NCI-H2196 (cell line): ENCODE measurements around the gene IGF2BP3.
"Not testable (repeated sequence)": the region's sequence is repeated elsewhere in the genome, so short reads cannot be mapped to it uniquely, and the experiment has no call there.

Experiments
- DNase-seq: peaks from one replicate; lab custom pipeline; 2025; ENCODE audit not compliant: unreplicated experiment; lab: John Stamatoyannopoulos, UW

Gene IGF2BP3

DNA sequence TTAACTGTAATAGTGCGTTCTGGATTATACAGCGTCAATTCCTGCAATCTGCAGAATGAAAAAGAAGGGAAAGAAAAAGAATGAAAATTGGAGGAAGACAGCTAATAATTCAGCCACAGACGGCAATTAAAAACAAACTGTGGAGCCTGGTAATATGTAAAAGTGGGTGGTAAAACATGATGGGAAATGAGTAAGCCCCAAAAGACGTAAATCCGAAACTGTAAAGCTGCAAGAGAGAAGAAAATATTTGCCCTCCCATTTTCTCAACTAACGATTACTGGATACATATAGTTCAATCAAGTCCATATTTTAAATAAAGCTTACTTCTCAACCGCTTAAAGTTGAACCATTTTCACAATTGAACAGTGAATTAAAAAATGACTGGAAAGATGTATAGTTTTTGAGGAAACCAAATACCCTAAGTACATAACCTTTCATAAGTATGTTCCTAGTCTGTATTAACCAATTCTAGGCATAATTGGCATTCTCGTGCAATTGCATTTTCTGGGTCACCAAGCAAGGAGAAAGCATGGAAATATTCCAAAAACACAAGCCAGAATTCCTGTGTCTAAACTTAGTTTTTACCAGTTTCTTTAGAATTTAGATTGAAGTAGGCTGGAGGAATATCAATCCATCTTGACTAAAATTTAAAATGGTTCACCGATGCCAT lies 126.3 kb downstream of the IGF2BP3 start:
- DNase-seq = no peak

DNA sequence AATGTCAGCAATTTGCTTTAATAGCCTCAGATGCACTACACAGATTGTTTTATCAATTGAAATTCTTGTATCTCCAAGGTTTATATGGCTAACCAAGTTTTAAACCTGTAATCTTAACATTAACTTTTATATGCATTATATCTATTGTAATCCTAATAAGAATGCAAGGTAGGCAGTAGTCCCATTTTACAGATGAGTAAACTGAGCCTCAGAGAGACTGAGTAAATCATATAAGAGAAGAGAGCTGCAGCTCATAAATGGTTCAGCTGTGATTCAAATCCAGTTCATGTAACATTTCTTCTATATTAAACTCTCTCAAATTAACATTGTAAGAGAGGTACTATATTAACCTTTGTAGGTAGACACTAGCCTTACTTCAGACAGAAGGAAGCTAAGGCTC lies 127.2 kb downstream of the IGF2BP3 start:
- no peak for DNase-seq

DNA sequence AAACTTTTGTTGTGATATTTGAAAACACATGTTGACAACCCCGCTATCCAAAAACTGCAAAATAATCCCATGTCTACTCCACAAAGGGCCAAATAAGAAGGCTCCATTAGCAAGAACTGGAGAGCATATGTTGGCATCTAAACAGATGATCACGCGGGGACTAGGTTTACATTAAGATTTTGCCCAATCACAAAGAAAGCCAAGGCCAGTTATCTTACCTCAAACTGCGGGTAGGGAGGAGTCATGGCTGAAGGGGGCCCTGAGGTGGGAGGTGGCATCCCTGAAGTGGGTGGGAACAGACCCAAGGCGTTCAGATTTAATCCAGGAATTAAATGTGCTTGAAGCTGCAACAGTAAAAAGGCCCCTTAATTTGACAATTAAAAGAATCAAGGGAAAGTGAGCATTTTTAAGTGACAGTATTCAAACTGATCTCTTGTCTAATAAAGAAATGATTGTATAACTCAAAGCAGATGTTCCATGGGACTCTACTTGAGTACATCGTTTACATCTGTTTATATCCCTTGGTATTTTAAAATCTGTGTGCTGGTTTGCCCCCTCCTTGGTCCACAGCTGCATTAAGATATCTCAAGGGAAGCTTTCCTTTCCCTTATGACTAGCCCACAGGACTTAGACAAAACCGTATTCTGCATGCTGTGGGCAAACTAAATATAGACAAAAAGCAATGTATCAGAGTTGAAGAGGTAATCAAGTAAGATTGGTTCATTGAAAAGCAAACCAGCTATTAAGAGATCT lies 128.3 kb downstream of the IGF2BP3 start:
- no peak for DNase-seq

DNA sequence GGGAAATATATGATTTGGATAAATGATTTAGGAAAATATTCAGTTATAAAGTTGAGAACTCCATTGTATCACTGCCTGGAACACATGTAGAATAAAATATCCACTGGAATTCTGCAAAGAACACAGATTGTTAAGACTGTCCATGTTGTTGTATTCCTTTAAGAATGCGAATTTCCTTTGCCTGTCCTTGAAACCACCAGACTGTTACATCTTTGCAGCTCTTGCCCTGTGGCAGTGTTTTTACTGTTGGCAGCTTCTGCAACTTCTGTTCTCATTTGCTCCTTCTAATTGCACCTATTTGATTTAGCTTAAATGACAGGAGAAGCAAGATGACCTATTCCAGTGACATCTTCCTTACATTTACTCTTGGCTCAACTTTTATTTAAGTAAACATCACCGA lies 131.4 kb downstream of the IGF2BP3 start:
- DNase-seq = no peak

DNA sequence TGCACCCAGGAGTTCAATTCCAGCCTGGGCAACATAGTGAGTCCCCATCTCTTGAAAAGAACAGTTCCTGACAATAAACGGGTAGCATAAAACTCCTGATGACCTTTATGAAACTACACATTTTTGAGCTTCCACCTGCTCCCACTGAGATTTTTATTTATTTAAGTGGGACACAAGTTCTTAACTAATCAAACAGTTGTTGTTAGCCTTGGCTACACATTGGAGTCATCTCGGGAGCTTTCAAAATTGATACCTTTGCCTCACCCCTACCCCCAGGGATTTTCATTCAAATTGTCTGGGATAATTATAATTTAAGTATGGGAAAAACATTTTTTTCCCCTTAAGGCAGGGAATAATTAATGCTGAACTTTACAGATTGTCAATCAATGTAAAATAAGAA lies 131.9 kb downstream of the IGF2BP3 start:
- no peak for DNase-seq

DNA sequence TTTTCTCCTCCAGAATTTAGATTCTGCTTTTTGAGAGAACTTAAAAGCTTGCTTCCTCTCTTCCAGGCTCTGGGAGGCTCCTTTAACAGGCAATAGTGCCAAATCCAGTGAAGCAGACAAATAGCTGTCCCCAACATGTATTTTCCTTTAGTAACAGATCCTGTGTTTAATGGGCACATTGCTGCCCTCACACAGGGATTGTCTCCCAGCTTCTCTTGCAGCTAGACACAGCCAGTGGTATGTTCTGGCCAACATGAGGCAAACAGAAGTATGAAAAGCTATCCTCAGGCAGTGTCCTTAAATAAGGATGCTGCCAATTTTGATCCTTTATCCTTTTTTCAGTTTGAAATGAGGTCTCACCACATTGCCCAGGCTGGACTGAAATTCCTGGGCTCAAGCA lies 132.9 kb downstream of the IGF2BP3 start:
- DNase-seq = no peak

DNA sequence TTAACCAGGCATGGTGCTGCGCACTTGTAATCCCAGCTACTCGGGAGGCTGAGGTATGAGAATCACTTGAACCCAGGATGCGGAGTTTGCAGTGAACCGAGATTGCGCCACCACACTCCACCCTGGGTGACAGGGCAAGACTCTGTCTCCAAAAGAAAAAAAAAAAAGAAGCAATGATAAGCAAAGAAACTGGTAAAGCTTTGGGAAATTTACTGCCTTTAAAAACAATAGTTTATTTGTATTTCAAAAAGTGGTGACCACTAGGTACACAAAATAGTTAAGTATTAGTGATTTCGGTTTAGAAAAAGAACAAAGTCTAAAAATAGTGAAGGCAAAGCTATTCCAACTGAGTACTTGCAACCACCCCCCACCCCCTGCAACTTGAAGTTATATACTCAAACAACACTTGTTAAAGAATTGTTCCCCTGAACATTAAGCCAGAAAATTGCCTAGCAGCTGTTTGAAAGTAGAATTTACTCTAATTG lies 133.4 kb downstream of the IGF2BP3 start:
- no peak for DNase-seq

DNA sequence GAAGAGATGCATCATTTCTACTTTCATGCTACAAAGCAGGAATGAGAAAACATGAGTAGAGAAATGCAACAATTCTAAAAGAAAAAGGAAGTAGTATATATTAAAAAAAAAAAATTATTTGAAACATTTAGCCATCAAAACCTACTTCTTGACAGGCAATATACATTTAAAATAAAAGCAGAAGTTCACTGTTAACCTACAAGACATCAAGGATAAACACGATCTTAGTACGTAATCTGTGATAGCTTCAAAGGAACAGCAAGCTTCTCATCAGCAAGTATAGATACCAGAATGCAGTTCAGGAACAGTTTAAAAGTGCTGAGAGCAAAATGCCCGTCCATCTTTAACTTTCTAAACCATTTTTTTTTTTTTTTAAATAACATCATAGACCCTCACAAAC lies 134.2 kb downstream of the IGF2BP3 start:
- no peak for DNase-seq

DNA sequence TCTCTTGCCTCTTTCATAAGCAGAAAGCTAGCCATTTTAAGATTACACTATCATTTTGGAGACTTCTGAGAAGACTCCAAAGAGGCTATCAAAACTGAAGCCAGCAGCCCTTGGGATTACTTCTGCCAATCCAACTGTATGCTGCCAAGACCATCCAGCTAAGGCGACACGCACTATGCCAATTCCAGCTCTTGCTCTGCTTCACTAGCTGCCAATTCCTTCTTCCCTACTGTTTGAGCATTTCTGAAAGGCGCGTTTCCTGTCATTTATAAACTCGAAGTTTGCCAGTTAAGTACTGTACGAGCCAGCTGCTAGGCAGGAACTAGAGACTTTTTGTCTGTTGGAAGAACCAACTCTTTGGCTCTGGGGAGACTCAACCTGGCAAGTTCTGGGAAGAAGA lies 134.7 kb downstream of the IGF2BP3 start:
- DNase-seq = no peak

DNA sequence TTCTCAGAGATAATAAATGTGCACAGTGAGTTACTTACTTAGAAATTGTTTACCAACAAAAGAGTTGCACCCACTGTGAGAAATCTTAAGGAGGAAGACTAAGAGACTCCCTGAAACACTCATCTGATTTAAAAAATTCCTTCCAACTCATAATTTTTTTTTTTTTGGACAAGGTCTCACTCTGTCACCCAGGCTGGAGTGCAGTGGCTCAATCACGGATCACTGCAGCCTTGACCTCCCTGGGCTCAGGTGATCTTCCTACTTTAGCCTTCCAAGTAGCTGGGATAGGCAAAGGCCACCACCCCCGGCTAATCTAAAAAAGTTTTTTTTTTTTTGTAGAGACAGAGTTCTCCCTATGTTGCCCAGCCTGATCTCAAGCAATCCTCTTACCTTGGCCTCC lies 135.2 kb downstream of the IGF2BP3 start:
- DNase-seq = no peak

DNA sequence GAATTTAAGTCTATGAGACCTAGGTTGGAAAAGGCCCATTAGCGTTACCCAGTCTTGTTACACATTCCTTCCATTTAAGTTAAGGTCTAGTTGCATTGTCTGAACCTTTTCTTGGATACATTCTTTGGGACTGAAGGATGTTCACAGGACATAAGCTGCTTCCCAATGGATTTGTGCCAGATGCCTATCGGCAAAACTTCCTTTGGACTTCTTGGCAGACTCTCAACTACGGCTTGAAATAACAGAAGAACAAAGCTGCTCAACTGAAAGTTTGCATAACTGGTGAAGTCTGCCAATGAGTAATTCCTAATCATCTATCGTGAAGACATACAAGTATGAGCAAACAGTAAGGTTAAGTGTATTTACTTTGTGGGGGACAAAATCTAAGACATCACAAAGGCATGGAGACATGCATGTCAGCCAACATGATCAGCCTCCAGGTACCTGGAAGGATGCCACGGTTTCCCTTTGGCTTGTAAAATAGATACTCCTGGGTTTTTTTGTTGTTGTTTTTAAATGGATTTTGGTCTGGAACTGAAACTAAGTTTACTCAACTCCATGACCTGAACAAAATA lies 135.7 kb downstream of the IGF2BP3 start:
- DNase-seq = peak; percentile 59

DNA sequence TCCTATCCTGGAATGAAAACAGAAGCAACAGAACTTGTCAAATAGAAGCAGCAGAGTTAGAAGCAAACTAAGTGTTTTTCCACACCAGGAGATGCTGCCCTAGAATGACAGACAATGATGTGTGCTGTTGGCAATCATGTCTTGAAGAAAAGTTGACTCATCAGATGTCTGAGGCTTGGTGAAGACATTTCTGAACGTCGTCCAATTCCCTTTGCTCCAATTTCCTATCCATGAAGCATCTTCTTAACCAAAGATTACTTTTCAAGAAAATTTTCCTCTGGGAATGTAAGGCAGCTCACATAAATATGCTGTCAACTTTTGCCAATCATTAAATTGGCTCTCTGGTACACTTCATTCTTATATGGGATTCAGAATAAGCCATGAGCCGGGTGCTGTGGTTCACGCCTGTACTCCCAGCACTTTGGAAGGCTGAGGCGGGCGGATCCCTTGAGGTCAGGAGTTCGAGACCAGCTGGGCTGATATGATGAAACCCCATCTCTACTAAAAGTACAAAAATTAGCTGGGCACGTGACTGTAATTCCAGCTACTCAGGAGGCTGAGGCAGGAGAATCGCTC lies 136.5 kb downstream of the IGF2BP3 start:
- DNase-seq = no peak

DNA sequence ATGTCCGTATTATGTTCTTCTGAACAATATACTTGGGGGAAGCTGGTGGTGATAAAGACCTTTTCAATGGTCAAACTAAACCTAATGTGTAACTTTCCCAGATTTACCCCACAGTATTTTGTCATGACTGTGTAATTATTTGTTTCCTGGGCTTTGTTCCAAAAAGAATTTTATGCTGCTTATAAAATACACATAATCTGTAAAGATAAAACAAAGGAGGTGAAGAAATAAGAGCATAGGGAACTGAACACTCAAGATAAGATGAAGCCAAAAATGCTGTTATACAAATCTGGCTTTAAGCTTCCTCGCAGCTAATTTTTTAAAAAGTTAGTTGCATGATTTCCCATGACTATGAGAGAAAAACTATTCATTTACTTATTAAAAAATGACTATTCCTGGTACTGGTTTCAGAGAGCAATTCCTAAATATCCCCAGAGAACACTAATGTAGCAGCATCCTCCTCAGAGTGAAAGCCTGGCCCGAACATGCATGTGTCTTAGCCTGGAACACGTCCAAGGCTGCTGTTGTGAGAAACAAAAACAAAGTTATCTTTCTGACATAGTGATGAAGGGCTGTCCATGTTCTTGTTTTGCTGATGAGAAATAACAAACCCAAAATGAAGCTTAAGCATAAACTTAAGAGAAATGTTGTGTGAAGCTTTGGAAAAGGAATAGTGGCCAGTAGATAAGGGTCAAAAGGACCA lies 137.2 kb downstream of the IGF2BP3 start:
- DNase-seq = peak; percentile 30

DNA sequence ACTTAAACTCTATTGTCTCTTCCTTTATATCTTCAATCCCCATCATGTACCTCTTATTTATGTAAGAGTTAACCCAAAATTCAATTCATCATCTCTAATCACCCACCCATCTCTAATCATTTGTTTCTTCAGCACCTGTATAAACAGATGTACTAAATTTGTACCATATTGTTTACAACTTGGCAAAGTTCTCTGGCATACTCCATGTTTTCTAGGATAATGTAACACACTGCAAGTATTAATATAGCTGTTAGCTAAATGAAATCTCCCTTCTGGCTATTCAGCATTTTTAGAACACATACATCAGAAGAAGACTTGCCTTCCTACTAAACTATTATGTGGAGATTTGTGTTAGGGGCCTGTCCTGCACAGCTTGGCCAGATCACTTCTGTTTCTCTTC lies 138.1 kb downstream of the IGF2BP3 start:
- no peak for DNase-seq

DNA sequence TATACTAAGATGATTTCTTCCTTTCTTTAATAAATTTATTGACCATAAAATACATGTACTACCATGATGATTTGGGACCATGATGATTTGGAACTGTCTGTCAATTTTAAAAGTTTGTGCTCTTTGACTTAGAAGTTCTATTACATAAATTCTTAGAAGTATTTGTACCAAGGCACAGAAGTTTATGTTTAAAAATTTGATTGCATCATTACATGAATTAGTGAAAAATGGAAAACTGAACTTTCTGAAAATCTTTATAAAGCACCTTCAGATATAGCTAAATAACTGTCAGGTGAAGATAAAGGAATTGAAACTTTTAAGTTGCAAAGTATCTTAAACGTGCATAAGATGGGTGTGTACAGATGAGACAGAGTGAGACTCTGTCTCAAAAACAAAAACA lies 139.2 kb downstream of the IGF2BP3 start:
- DNase-seq = no peak

DNA sequence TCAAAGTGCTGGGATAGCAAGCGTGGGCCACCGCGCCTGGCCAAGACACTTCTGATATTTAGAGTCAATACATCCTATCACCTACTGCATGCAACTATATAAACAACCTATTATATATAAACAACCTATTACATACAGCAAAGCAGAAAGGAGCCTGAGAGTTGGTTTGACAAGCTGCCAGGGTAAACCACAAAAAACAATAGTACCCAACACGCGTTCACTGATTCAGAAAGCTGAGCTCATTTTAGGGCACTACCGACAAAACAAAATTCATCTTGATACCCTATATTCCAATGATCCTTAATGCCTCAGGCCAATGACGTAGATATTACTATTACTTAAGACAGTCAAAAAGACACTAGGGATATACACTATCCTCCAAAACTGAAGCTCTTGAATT lies 154.9 kb downstream of the IGF2BP3 start:
- no peak for DNase-seq

DNA sequence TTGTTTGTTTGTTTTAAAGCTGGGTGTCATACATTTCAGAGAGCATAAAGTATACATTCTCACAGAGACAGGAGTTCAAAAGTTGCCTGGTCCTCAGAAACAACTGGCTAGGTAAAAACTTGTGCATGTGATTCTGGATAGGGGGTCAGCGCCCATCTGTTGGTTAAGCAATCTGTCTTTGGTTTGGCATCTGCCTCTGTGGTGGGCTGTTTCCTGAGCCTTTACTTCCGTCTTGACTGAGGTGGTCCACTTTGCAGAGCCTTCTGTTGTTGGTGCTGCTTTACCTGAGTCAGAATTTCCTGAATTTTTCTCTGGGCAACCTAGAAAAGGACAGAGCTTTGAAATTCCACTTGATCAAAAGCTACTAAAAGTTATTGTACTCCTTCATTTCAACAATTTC lies 158.2 kb downstream of the IGF2BP3 start:
- DNase-seq = not testable (repeated sequence)

DNA sequence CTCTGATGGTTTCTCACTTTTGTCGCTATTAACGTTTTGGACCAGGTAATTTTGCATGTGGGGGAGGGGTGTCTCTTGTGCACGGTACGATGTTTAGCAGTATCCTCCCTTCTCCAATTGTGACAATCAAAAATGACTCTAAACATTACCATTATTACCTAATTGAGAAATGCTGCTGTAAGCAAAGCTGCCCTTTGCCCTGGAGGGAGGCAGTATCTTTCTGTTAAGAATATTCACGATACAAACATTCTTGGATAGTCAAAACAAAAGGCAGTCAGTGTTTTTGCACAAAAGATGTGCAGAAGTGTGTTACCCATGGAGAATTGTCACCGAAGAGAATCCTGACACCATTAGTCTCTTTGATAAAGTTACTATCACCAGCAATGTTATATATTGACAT lies 161.5 kb downstream of the IGF2BP3 start:
- DNase-seq = no peak

DNA sequence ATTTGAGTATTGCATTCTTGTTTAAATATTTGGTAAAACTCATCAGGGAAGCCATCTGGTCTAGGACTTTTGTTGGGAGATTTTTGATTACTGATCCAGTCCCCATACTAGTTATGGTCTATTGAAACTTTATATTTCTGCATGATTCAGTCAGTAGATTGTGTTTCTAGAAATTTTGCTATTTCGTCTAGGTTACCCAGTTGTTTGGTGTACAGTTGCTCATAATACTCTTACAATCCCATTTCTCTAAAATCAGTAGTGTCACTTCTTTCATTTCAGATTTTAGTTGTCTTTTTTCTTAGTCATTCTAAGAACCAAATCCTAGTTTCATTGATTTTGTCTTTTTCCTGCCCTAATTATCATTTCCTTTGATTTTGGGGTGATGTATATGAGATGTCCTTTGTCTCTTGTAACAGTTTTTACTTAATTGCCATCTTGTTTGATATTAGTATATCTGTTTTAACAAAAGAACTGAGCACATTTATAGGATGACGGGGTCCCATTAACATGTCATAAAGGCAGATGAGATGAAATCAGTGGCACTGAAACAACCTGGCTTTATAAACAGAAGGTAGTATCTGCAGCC lies 163.3 kb downstream of the IGF2BP3 start:
- DNase-seq = no peak

DNA sequence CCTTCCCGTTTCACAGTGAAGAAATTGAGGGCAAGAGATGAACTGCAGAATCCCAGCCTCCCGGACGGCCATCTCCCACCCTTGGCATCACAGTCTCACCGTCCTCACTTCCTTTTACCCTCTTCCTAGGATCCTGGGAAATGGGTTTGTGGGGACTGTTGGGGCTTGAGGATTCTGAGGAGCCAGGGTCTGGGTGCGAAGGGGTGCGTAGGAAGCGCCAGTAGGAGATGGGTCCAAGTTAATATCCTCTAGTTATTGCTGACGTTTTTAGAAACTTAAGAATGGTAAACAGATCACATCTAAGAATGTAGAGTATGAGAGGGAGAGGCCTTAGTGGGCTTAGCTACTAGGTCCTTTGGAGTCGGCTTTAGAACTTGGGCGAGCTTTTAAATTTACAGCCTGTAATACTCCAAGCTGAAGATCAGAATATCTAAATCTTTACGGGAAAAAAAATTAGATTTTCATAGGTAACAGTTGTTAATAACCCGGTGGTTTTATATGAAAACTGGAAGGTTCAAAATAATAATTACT lies 170.5 kb downstream of the IGF2BP3 start:
- no peak for DNase-seq
